ENCODE data around the gene CCL8. TPM values are rescaled to one million over a fixed set of nuclear protein-coding genes. Genes with fewer than 3 reads are reported as not detected.

The CCL8 gene
- total RNA-seq, 2 experiments from 2014 or later = not detected

- Histone ChIP-seq H3K79me2 (ENCODE audit: insufficient read depth, low read depth, low read length) (no peaks in the 10 kb centered on the region), H3K9me2 (ENCODE audit: insufficient read depth, low read length) (no peaks in the 10 kb centered on the region), H3K4me2 (ENCODE audit: low read length) (peak overlapping the region; percentile 29; the same call in 1 of the 2 replicates), H3K4me1 (ENCODE audit: insufficient read depth, low read length, poor library complexity, severe bottlenecking) (peaks cover 99% of the 10 kb centered on the region), H4K20me1 (ENCODE audit: insufficient read depth, low read length) (no peaks in the 10 kb centered on the region), H3K36me3 (ENCODE audit: insufficient read depth, low read length) (no peaks in the 10 kb centered on the region), H3K27ac (ENCODE audit: low read depth, low read length, poor library complexity, severe bottlenecking) (peak overlapping the region; percentile 98), H2AFZ (ENCODE audit: low read length) (peak overlapping the region; percentile 83), H3K4me3 (ENCODE audit: low read depth, low read length, poor library complexity, severe bottlenecking) (no peak overlapping the region), H3K9me3 (ENCODE audit: low read length) (0 out of 2 replicates have a peak, but pooled peaks cover 4% of the 10 kb centered on the region)
- TF ChIP-seq CTCF (conservative IDR thresholded peaks at IDR 0.05; ENCODE audit: low read length) (no peak), EZH2phosphoT487 (IDR thresholded peaks at IDR 0.05; ENCODE audit: borderline replicate concordance, low read depth, low read length) (no peak)
- ChIA-PET CTCF (ENCODE audit: unreplicated experiment) (interaction anchor here (1.7 to 2.2 kb wide), 2 partner anchors 10 to 32 kb away, joined by 4 to 8 read pairs; no protein-coding TSS in a partner anchor), POLR2A (interaction anchor here (0.5 to 2.3 kb wide), 4 partner anchors 10 to 773 kb away, joined by 3 to 14 read pairs (median 4); no protein-coding TSS in a partner anchor)
- intact Hi-C loops (cut with micrococcal nuclease; ENCODE audit: unreplicated experiment) = loop anchor here (10.0 kb wide), 1 partner anchor 467 kb away; no protein-coding TSS in a partner anchor
- BruUV-seq (replicated peaks) = no TSS peak
- no peak for DNase-seq (ENCODE audit: low spot score)
These were observed 48.4 kb downstream of the CCL8 start for GRCh38 chr17:34367486-34368195.

GRCh38 chr17:34368196-34368945, 49.1 kb downstream of the CCL8 start:
- intact Hi-C loops (cut with micrococcal nuclease; ENCODE audit: unreplicated experiment) = loop anchor here (10.0 kb wide), 1 partner anchor 466 kb away; no protein-coding TSS in a partner anchor
- TF ChIP-seq CTCF (conservative IDR thresholded peaks at IDR 0.05; ENCODE audit: low read length) = no peak
- no peak for TF ChIP-seq EZH2phosphoT487 (IDR thresholded peaks at IDR 0.05; ENCODE audit: borderline replicate concordance, low read depth, low read length)

More at GRCh38 chr17:34368196-34368945, 49.1 kb downstream of the CCL8 start:
- Histone ChIP-seq H3K36me3 (ENCODE audit: insufficient read depth, low read length) (no peaks in the 10 kb centered on the region), H3K79me2 (ENCODE audit: insufficient read depth, low read depth, low read length) (no peaks in the 10 kb centered on the region), H3K4me2 (ENCODE audit: low read length) (peak overlapping the region; percentile 29; the same call in 1 of the 2 replicates), H2AFZ (ENCODE audit: low read length) (peak overlapping the region; percentile 83), H3K9me3 (ENCODE audit: low read length) (0 out of 2 replicates have a peak, but pooled peaks cover 3% of the 10 kb centered on the region), H3K27ac (ENCODE audit: low read depth, low read length, poor library complexity, severe bottlenecking) (peak overlapping the region; percentile 98), H3K4me1 (ENCODE audit: insufficient read depth, low read length, poor library complexity, severe bottlenecking) (peaks cover 95% of the 10 kb centered on the region), H4K20me1 (ENCODE audit: insufficient read depth, low read length) (no peaks in the 10 kb centered on the region), H3K4me3 (ENCODE audit: low read depth, low read length, poor library complexity, severe bottlenecking) (no peak overlapping the region), H3K9me2 (ENCODE audit: insufficient read depth, low read length) (no peaks in the 10 kb centered on the region)
- CTCF ChIA-PET (ENCODE audit: unreplicated experiment) = interaction anchor here (2.2 kb wide), 1 partner anchor 9 kb away, joined by 8 read pairs; no protein-coding TSS in a partner anchor
- POLR2A ChIA-PET = interaction anchor here (1.0 to 2.3 kb wide), 3 partner anchors 7 to 29 kb away, joined by 3 to 14 read pairs (median 5); no protein-coding TSS in a partner anchor
- DNase-seq (ENCODE audit: low spot score) = no peak
- no TSS peak for BruUV-seq (replicated peaks)
